Activated CD8-positive, alpha-beta memory T cell treated with anti-CD3 and anti-CD28 coated beads, Interleukin-2, amount 10 ng/mL, durations not matched to agents 7 days and 5 days (primary cell): ENCODE results near the gene GAREM1. TPM values are rescaled to one million over a fixed set of nuclear protein-coding genes. Genes with fewer than 3 reads are reported as not detected.

Experiments used
- ATAC-seq: fragments of 150-1000 bp; cut with Tn5 transposase; one replicate; pipeline ENCODE4 v1.10.0; 2021; ENCODE audit warnings: moderate library complexity
- CTCF ChIA-PET: fragments of 350-600 bp; sonication (Branson Sonifier 250); formaldehyde crosslinking; loops from one replicate; lab custom pipeline; 2021; ENCODE audit warnings: antibody characterized with exemption; lab: Charles Lee
- DNase-seq: peaks from one replicate; pipeline ENCODE4 v3.0.0-alpha.2; 2020
- H3K27ac Mint-ChIP-seq: one replicate; pipeline ENCODE4 v1.8.0; 2021; ENCODE audit warnings: mild to moderate bottlenecking, mixed read lengths
- H3K27me3 Mint-ChIP-seq: one replicate; pipeline ENCODE4 v1.8.0; 2021; ENCODE audit warnings: mixed read lengths
- H3K36me3 Mint-ChIP-seq: one replicate; pipeline ENCODE4 v1.8.0; 2021; ENCODE audit warnings: mild to moderate bottlenecking, mixed read lengths
- H3K4me1 Mint-ChIP-seq: one replicate; pipeline ENCODE4 v1.8.0; 2021; ENCODE audit warnings: mixed read lengths
- H3K4me3 Mint-ChIP-seq: one replicate; pipeline ENCODE4 v1.8.0; 2021; ENCODE audit warnings: mild to moderate bottlenecking, moderate library complexity, mixed read lengths
- H3K9me3 Mint-ChIP-seq: one replicate; pipeline ENCODE4 v1.8.0; 2022; ENCODE audit warnings: low read depth, mixed read lengths
- total RNA-seq, 2 experiments: library from RNA; stranded (reverse); gene quantifications; one replicate each; pipeline ENCODE4 v1.2.3, GENCODE V29; 2021

The GAREM1 gene
- total RNA-seq, 2 experiments from 2014 or later = not detected

DNA sequence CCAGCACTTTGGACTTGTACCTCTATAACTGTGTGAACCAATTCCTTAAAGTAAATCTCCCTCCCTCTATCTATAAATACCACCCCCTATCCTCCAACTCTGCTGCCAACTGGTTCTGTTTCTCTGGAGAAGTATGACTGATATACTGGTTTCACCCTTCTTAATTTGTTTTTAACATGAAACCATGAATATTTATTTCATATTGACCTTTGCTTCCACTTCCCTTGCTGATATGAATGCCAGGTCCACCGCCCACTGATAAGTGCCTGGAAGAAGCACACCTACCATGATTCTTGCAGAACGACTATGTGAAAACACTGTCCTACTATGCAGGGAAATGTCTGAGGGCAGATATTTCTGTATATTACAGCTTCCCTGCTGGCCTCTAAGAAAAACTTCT lies 131.6 kb downstream of the GAREM1 start:
- Mint-ChIP-seq H3K27ac (no peak overlapping the region), H3K4me1 (no peaks in the 10 kb centered on the region), H3K4me3 (no peak overlapping the region), H3K9me3 (no peaks in the 10 kb centered on the region), H3K36me3 (no peaks in the 10 kb centered on the region), H3K27me3 (no peaks in the 10 kb centered on the region)
- DNase-seq (no peak), ATAC-seq (no peak)
- CTCF ChIA-PET = no interaction called here

DNA sequence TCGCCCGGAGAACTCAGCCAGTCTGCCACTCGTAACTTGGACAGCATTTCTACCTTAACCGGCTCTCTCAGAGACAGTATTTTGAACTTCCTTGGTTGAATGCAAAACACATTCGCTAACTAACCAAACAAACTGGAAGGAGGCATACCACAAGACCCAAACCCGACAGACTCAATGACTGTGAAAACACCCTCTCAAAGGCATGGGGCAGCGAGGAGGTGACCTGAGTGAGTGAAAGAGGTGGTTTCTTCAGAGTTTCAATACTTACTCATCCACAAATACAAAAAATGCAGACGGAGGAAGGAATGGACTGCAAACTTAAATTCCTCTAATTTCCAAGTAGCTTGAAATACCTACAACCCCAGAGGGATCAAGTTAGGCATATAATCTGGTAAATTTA lies 132.9 kb downstream of the GAREM1 start:
- Mint-ChIP-seq H3K4me3 (no peak overlapping the region), H3K9me3 (no peaks in the 10 kb centered on the region), H3K27ac (no peak overlapping the region), H3K4me1 (no peaks in the 10 kb centered on the region), H3K27me3 (no peaks in the 10 kb centered on the region), H3K36me3 (no peaks in the 10 kb centered on the region)
- DNase-seq = no peak
- CTCF ChIA-PET = no interaction called here
- no peak for ATAC-seq

DNA sequence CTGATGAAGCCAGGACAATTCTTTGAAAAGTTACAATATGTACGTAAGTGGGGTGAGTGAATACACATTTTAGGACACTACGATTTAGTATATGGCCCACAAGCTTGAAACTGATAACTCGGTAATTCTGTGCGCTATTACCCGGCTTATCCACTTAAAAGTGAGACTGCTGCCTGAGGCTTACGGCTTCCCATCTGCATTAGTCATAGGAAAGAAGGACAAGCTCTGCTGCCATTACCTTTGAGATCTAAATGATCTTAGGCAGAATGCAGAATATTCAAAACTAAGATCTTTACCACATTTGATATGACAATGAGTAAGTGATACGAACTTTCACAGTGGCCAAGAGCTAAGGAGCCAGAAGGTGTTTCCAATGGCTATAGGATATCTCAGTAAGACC lies 133.3 kb downstream of the GAREM1 start:
- Mint-ChIP-seq H3K27me3 (no peaks in the 10 kb centered on the region), H3K36me3 (no peaks in the 10 kb centered on the region), H3K27ac (no peak overlapping the region), H3K9me3 (no peaks in the 10 kb centered on the region), H3K4me1 (no peaks in the 10 kb centered on the region), H3K4me3 (no peak overlapping the region)
- ATAC-seq (no peak), DNase-seq (no peak)
- CTCF ChIA-PET = no interaction called here

DNA sequence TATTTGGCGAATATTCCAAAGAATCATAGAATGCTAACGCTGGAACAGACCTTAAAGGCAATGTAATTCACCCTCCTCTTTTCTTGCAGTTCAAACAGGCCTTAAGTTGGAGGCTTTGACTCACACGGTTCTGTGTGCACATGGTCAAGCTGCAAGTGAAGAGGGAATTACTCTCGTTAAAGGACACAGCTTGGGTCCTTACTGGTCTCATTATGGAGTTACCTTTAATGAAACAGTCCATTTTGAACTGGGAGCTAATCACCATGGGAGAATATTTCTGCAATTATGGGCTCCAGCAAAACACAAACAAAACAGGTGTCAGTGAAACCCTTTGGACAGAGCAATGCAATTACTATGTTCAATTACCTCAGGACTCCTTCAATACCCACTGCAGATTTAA lies 135.5 kb downstream of the GAREM1 start:
- no peaks in the 10 kb centered on the region for H3K36me3 Mint-ChIP-seq
- H3K4me3 Mint-ChIP-seq = no peak overlapping the region
- ATAC-seq (no peak), DNase-seq (no peak)
- no peak overlapping the region for H3K27ac Mint-ChIP-seq
- H3K27me3 Mint-ChIP-seq = no peaks in the 10 kb centered on the region
- CTCF ChIA-PET = no interaction called here
- H3K9me3 Mint-ChIP-seq = no peaks in the 10 kb centered on the region
- H3K4me1 Mint-ChIP-seq = no peaks in the 10 kb centered on the region

DNA sequence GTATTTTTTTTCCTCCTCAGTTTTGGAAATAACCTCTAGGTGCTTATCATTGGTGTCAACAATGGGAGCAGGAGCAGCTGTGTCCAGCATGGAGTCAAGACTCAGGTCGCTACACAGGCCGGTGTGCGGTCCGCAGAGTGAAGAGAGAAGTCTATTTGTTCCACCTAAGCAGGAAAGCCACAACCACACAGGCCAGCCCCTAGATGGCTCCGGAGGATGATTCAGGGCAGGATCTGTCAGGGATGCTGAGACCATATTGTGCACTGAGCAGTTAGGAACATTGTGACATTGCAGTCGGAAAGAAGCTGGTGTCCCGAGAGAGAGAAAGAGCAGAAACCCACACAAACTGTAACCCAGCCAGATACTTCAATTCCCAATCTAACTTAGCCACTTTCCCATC lies 136.9 kb downstream of the GAREM1 start:
- H3K4me3 Mint-ChIP-seq = no peak overlapping the region

DNA sequence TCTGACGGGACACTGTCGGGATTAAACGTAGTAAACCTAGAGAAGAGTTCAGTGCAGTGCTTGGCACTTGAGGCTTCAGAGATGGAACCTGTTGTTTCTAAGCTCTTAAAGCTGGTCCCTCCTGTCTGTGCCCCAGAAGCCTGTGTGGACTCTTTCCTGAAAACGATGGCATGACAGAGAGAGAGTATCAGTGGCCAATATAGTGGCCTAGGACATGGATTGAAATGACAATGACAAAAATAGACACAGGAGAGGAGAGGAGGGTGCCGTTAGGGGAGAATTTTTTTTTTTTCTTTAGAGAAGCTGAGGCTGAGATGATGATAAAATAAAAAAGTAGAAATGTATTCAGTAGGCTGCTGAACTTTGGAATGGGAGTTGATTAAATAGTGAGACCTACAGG lies 138.0 kb downstream of the GAREM1 start:
- Mint-ChIP-seq H3K9me3 (no peaks in the 10 kb centered on the region), H3K4me1 (no peaks in the 10 kb centered on the region), H3K4me3 (no peak overlapping the region), H3K27me3 (no peaks in the 10 kb centered on the region), H3K36me3 (no peaks in the 10 kb centered on the region), H3K27ac (no peak overlapping the region)
- no peak for ATAC-seq
- CTCF ChIA-PET = no interaction called here
- no peak for DNase-seq

More for the DNA sequence above, 136.9 kb downstream of the GAREM1 start:
- Mint-ChIP-seq H3K27ac (no peak overlapping the region), H3K4me1 (no peaks in the 10 kb centered on the region), H3K9me3 (no peaks in the 10 kb centered on the region), H3K36me3 (no peaks in the 10 kb centered on the region), H3K27me3 (no peaks in the 10 kb centered on the region)
- CTCF ChIA-PET = interaction anchor here (0.8 kb wide), 1 partner anchor 176 kb away, joined by 3 read pairs; no protein-coding TSS in a partner anchor
- DNase-seq (no peak), ATAC-seq (no peak)

DNA sequence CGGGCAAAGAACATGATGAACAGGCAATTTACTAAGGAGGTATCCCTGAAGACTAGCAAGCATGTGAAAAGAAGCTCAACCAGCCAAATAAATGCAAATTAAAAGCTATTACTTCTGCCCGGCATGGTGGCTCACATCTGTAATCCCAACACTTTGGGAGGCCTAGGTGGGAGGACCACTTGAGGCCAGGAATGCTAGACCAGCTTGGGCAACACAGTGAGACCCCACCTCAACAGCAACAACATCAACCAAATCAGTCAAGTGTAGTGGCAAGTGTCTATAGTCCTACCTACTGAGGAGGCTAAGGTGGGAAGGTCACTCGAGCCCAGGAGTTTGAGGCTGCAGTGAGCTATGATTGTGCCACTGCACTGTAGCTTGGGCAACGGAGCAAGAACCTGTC lies 141.7 kb downstream of the GAREM1 start:
- Mint-ChIP-seq H3K27ac (no peak overlapping the region), H3K4me1 (no peaks in the 10 kb centered on the region), H3K36me3 (no peaks in the 10 kb centered on the region), H3K4me3 (no peak overlapping the region), H3K27me3 (peaks cover 9% of the 10 kb centered on the region), H3K9me3 (no peaks in the 10 kb centered on the region)
- CTCF ChIA-PET = interaction anchor here (0.9 kb wide), 1 partner anchor 21 kb away, joined by 3 read pairs; no protein-coding TSS in a partner anchor
- DNase-seq (no peak), ATAC-seq (no peak)

DNA sequence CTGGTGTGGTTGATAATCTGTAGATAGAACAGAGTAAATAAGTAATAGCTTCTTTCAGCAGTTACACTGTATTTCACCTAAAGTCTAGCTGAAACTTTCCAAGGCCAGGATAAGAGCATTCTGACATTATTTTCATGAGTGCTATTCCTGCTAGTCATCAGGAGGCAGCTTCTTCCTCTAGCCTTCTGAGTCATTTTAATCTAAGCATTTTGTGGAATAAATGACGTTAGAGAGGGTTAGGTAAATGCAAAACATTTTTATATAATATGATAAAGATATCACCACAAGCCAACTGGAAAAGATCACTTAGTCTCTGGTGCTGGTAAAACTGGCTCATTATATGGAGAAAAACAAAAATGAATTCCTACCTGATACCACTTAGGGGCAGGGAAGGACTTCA lies 142.3 kb downstream of the GAREM1 start:
- ATAC-seq = no peak
- Mint-ChIP-seq H3K36me3 (no peaks in the 10 kb centered on the region), H3K4me1 (no peaks in the 10 kb centered on the region), H3K9me3 (no peaks in the 10 kb centered on the region), H3K4me3 (no peak overlapping the region), H3K27me3 (peaks cover 9% of the 10 kb centered on the region), H3K27ac (no peak overlapping the region)
- no peak for DNase-seq
- CTCF ChIA-PET = interaction anchor here (0.9 kb wide), 1 partner anchor 21 kb away, joined by 3 read pairs; no protein-coding TSS in a partner anchor

DNA sequence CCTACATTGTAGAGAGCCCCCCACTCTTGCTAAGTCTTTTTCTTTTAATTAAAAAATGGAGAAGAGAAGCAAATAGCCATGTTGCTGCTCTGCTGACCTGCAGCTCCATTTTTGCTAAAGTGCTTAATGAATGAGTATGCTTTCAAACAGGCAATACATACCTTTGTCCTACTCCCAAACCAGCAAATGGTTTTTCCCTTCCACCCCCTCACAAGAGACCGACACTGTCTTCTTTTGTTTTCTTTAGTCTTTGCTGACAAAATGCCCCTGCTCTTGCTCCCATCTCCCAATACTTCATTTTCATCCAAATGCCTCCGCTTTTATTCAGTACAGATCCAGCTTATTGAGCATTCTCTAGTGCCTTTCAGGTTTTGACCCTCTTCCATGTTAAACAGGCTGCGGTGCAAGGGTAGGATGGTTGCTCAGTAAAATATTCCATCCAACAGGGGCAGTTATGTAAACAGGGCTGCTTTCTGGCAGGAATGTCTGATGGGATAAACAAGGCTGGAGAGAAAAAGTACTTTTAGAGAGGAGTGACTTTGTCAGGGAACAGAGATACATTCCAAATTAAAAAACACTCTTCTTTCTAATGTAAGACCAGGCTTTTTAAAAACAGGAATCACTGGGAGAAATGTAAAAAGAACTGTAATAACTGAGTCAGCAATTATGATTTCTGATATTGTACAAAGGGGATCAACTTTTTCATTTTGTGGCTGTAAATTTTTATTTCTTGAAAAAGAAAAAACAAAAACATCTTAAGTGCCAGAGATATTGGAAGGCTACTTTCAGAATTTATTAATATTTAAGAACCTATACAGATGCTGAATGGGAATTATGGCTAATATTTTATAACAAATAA lies 144.0 kb downstream of the GAREM1 start:
- no peak overlapping the region for H3K4me3 Mint-ChIP-seq
- CTCF ChIA-PET = no interaction called here
- no peak overlapping the region for H3K27ac Mint-ChIP-seq
- H3K27me3 Mint-ChIP-seq = peaks cover 9% of the 10 kb centered on the region
- no peaks in the 10 kb centered on the region for H3K4me1 Mint-ChIP-seq
- ATAC-seq (no peak), DNase-seq (no peak)
- no peaks in the 10 kb centered on the region for H3K36me3 Mint-ChIP-seq
- no peaks in the 10 kb centered on the region for H3K9me3 Mint-ChIP-seq

DNA sequence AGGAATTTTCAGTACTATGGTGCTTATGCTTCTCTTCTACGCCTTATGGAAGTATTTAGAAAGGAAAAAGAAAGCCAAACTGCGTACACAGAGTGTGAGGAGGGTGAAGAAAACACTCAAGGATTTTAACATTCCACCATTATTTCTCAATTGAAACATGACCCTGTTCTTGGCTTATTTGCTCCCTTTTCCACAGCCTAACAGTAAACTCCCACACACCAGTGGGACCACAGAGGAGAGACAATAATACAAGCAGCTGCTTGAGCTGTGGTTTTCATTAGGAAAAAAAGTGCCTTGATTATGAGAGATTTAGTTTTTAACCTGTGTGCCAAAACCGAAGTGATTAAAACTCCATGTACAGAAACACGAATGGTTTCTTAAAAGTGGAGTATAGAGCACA lies 146.5 kb downstream of the GAREM1 start:
- H3K27ac Mint-ChIP-seq = no peak overlapping the region
- ATAC-seq (no peak), DNase-seq (no peak)
- no peaks in the 10 kb centered on the region for H3K36me3 Mint-ChIP-seq
- peaks cover 12% of the 10 kb centered on the region for H3K27me3 Mint-ChIP-seq
- H3K9me3 Mint-ChIP-seq = no peaks in the 10 kb centered on the region
- CTCF ChIA-PET = no interaction called here
- H3K4me1 Mint-ChIP-seq = no peaks in the 10 kb centered on the region
- no peak overlapping the region for H3K4me3 Mint-ChIP-seq

DNA sequence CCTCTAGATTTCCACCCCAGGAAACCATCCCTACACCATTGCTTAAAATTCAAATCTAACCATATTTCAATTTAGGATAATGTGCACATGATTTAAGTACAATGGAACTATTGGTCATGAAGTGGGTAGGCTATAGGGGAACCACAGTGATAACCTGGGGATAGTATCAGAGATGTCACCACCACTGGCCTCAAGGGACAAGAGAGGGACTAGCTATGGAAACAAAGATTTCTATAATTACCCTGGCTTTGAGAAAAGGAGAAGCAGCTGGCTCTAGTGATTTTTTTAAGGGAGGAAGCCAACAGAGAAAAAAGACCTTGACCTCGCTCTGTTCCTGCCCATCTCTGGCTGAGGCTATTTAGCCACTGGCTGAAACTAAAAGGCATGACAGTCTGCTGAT lies 148.9 kb downstream of the GAREM1 start:
- CTCF ChIA-PET = no interaction called here

DNA sequence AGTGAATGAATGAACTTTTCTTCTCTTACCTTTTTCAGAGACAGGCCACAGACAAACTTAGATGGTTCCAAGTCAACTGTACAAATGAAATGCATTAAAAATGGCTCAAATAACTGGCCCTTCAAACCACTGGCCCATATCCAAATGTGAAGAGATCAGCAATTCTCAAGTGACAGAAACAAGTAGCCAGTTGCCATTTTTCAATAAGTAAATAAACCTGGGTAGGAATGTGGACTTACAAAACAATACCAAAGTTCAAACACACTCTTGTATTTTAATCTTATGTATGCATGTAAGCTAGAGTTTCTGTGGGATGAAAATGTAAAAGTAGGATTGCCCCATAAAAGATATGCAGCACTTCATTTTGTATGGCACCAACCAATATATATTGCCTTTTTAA lies 151.6 kb downstream of the GAREM1 start:
- DNase-seq (no peak), ATAC-seq (no peak)
- Mint-ChIP-seq H3K27ac (no peak overlapping the region), H3K9me3 (no peaks in the 10 kb centered on the region), H3K4me3 (no peak overlapping the region), H3K27me3 (peaks cover 5% of the 10 kb centered on the region), H3K36me3 (no peaks in the 10 kb centered on the region), H3K4me1 (no peaks in the 10 kb centered on the region)
- CTCF ChIA-PET = no interaction called here

More for the DNA sequence above, 148.9 kb downstream of the GAREM1 start:
- no peak overlapping the region for H3K4me3 Mint-ChIP-seq
- peaks cover 14% of the 10 kb centered on the region for H3K27me3 Mint-ChIP-seq
- ATAC-seq (no peak), DNase-seq (no peak)
- no peaks in the 10 kb centered on the region for H3K9me3 Mint-ChIP-seq
- H3K4me1 Mint-ChIP-seq = no peaks in the 10 kb centered on the region
- H3K27ac Mint-ChIP-seq = no peak overlapping the region
- H3K36me3 Mint-ChIP-seq = no peaks in the 10 kb centered on the region

DNA sequence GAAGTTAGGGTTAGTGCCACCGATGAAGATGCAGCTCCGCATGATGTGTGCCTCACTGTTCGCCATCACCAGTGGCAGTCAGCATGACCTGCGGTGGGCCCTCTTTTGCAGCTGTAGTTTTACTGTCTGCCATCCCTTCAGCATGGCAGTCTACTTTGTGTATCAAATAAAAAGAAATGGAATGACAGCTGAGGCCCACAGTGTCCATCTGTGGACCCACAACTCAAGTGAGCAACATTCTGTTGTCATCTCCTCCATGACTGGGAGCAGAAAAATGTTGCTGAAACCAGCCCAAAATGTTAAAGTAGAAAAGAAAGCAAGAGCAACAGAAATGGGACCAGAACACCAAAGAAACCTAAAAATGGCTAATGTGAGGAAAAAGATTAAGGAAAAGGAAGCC lies 152.1 kb downstream of the GAREM1 start:
- H3K27me3 Mint-ChIP-seq = peaks cover 5% of the 10 kb centered on the region
- H3K4me3 Mint-ChIP-seq = no peak overlapping the region
- H3K36me3 Mint-ChIP-seq = no peaks in the 10 kb centered on the region
- H3K4me1 Mint-ChIP-seq = no peaks in the 10 kb centered on the region
- CTCF ChIA-PET = no interaction called here
- DNase-seq (no peak), ATAC-seq (no peak)
- H3K9me3 Mint-ChIP-seq = no peaks in the 10 kb centered on the region
- H3K27ac Mint-ChIP-seq = no peak overlapping the region

DNA sequence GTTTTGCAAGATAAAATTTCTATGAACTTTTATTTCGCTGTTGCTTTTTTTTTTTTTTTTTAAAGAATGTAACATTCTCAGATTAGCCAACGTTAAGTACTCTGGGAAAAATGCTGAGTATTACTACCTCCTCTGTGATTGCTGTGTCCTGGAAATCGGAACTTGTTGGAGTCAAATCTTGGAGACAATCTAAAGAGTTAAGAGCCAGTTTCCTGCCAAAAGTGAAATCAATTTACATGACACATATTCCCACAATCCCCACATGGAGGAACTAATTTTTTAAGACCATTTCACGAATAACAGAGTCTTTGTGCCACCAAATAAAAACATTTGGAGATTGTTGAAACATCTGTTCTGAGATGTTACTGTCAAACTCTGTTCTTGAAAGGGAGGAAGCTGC lies 153.0 kb downstream of the GAREM1 start:
- Mint-ChIP-seq H3K27ac (no peak overlapping the region), H3K4me1 (no peaks in the 10 kb centered on the region), H3K36me3 (no peaks in the 10 kb centered on the region), H3K4me3 (no peak overlapping the region), H3K9me3 (no peaks in the 10 kb centered on the region), H3K27me3 (peaks cover 5% of the 10 kb centered on the region)
- CTCF ChIA-PET = no interaction called here
- DNase-seq = no peak
- no peak for ATAC-seq
